Coronary artery (tissue), 2 donors: ENCODE results near the gene METRNL.
"Not testable (repeated sequence)": the region's sequence is repeated elsewhere in the genome, so short reads cannot be mapped to it uniquely, and the experiment has no call there.

Experiments
- DNase-seq: peaks from one replicate; pipeline ENCODE4 v3.0.0-alpha.2; 2017; ENCODE audit warnings: low spot score
- H3K27ac ChIP-seq, 2 donors: fragments of 200-600 bp; sonication (generic); one replicate each; pipeline ENCODE4 v1.5.1; 2016 to 2019
- H3K4me3 ChIP-seq: fragments of 200-600 bp; sonication (generic); 2 replicates; pipeline ENCODE4 v1.5.1; 2016; ENCODE audit warnings: mild to moderate bottlenecking, moderate library complexity
- TF ChIP-seq, protein P1 (sequence below): fragments of 200-600 bp; sonication (generic); IDR thresholded peaks from one replicate; pipeline ENCODE4 v1.5.1; 2019; ENCODE audit warnings: antibody characterized with exemption

Gene METRNL

DNA sequence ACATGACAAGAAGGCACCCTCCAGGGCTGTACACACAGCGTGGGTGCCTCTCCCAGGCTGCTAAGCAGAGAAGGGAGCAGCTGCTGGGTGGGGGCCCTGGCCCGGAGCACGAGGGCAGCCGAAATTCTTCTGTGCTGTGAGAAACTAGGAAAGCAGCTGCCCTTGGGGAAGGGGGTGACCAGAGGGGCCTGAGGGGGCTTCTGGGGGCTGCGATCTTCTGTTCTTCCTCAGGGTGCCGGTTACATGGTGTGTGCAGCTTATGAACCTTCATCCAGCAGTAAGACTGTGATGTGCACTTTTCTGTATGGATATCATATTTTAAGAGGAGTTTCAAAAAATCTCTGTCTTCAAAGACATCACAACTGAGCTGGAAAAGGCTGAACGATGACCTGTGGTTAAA, 43.2 kb upstream of the METRNL start:
- TF ChIP-seq, protein P1, sequence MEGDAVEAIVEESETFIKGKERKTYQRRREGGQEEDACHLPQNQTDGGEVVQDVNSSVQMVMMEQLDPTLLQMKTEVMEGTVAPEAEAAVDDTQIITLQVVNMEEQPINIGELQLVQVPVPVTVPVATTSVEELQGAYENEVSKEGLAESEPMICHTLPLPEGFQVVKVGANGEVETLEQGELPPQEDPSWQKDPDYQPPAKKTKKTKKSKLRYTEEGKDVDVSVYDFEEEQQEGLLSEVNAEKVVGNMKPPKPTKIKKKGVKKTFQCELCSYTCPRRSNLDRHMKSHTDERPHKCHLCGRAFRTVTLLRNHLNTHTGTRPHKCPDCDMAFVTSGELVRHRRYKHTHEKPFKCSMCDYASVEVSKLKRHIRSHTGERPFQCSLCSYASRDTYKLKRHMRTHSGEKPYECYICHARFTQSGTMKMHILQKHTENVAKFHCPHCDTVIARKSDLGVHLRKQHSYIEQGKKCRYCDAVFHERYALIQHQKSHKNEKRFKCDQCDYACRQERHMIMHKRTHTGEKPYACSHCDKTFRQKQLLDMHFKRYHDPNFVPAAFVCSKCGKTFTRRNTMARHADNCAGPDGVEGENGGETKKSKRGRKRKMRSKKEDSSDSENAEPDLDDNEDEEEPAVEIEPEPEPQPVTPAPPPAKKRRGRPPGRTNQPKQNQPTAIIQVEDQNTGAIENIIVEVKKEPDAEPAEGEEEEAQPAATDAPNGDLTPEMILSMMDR: no peak
- Histone ChIP-seq H3K4me3 (no peak overlapping the region), H3K27ac (no peak overlapping the region)
- no peak for DNase-seq

DNA sequence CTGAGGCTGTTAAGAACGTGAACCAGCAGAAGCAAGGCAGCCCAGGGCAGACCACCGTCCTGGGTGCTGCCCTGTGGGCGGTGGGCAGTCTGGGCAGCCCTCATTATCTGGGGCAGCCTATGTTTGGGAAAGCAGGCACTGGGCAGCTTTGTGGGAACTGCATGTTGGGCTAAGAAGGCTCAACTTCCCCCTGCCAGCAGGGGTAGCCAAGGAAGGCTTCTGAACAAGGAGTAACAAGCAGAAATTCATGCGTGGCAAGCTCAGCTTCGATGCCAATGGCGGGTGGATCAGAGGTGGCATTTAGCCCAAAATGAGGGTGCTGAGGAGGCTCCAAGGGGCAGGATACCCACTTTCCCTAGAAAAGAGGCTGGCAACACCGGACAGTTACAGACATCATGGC, 42.7 kb upstream of the METRNL start:
- H3K4me3 ChIP-seq: no peak overlapping the region
- DNase-seq: peak; percentile 55
- no peak overlapping the region for H3K27ac ChIP-seq
- TF ChIP-seq, protein P1: no peak

DNA sequence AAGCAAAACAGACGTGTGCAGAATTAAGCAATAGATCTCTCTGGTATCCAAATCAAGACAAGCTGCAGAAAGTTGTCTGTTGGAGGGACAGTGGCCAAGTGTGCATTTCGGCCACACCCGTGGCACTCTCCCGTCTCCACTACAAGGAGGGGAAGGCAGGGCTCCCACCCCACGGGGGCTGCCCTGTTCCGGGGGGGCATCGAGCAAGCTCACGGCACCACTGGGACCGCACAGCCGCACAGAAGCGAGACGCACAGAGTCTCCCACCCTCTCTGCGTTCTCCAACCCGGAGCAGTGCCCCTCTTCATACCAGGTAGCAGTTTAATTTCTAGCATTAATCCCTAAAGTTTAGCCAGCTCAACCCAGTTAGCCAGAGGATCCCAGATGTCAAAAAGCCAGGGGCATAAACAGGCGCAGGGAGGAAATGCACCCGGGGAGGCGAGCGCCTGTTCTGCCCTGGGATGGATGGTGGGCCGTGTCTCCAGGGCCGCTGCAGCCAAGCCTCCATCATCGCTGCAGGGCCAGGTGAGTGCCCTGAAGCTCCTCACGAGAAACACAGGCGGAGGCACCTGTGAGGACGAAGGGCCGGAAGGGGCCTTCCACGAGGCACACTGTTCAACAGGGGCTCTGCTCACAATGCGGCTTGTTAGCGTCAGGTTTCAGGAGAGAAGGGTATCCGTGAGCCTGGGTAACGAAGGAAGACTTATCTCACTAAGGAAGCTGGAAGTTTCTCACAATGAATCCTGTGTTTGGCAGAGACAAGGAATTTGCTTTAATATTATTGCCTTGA, 42.1 kb upstream of the METRNL start:
- DNase-seq: peak; percentile 41
- TF ChIP-seq, protein P1: no peak
- no peak overlapping the region for H3K27ac ChIP-seq
- H3K4me3 ChIP-seq: no peak overlapping the region

DNA sequence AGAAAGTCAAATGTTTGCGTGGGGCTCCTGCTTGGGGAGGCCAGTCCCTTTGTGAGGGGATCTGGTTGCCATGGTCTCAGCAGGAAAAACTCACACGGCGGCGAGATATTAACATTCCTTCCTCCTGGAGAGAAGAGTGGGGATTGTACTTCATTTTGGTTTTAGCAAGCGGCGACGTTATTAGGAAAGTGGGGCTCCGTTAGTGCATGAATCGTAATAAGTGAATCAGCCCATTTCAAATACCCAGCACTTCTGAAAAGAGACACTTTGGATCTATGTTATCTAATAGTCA, 41.6 kb upstream of the METRNL start:
- no peak overlapping the region for H3K27ac ChIP-seq
- no peak overlapping the region for H3K4me3 ChIP-seq
- TF ChIP-seq, protein P1: no peak
- DNase-seq: peak; percentile 36

DNA sequence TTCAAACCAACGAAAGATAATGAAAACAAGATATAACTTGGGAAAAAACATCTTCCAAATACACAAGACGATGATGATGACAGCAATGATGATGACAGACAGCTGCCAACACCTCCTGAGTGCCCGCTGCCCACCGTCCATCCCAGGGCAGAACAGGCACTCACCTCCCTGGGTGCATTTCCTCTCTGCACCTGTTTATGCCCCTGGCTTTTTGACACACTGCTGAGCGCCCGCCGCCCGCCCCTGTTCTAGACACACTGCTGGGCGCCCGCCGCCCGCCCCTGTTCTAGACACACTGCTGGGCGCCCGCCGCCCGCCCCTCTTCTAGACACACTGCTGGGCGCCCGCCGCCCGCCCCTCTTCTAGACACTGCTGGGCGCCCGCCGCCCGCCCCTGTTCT, 40.4 kb upstream of the METRNL start:
- not testable (repeated sequence) for H3K4me3 ChIP-seq, H3K27ac ChIP-seq
- peak; percentile 22 for DNase-seq

DNA sequence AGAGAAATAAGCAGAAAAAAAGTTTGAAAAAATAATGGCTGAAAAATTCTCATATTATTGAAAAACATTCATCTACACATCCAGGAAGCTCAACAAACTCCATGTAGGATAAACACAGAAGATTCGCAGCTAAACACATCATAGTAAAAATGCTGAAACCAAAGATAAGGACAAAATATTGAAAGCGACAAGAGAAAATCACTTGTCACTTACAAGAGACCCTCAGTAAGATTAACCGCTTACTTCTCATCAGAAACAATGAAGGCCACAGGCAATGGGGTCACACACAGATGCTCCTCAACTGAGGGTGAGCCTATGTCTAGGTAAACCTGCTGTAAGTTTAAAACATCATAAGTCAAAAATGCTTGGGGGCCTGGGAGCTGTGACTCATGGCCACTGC, 38.1 kb upstream of the METRNL start:
- Histone ChIP-seq H3K4me3 (no peak overlapping the region), H3K27ac (no peak overlapping the region)
- DNase-seq: peak; percentile 26
- TF ChIP-seq, protein P1: no peak

DNA sequence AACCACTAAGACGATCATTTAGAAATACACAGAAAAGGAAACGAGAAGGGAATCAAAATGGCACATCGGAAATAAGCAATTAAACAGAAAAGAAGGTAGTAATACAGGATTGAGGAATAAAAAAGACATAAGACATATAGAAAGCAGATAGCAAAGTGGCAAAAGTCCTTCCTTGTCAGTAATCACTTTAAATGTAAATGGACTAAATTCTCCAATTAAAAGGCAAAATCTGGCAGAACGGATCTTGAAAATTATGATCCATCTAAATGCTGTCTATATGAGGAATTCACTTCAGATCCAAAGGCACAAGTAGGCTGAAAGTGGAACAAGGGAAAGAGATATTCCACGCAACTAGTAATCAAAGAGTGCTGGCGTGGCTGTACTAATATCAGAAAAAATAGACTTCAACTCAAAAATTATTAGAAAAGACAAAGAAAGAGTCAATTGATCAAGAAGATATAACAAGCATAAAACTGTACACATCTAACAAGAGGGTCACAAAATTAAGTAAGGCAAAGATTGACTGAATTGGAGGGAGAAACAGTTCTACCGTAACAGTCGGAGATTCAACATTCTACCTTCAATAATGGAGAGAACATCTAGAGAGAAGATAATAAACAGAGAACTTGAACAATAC, 36.8 kb upstream of the METRNL start:
- H3K4me3 ChIP-seq: no peak overlapping the region
- H3K27ac ChIP-seq: no peak overlapping the region
- no peak for DNase-seq
- TF ChIP-seq, protein P1: no peak

DNA sequence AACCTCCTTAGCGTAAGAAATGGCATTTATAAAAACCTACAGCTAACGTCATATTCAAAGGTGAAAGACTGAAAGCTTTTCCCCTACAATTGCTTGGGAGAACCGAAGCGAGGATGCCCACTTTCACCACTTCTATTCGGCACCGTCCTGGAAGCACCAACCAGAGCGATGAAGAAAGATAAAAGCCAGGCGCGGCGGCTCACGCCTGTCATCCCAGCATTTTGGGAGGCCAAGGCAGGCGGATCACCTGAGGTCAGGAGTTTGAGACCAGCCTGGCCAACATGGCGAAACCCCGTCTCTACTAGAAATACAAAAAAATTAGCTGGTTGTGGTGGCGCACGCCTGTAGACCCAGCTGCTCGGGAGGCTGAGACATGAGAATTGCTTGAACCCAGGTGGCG, 34.9 kb upstream of the METRNL start:
- not testable (repeated sequence) for DNase-seq

More for the DNA sequence above, 34.9 kb upstream of the METRNL start:
- H3K27ac ChIP-seq, H3K4me3 ChIP-seq: not testable (repeated sequence)
